GM12878 (cell line): ENCODE measurements around the gene ANKRD11. TPM values are rescaled to one million over a fixed set of nuclear protein-coding genes. Genes with fewer than 3 reads are reported as not detected.

ENCODE experiments used
- ATAC-seq: fragments of 200-7000 bp; cut with Tn5 transposase; 3 replicates; pipeline ENCODE4 v1.9.1; 2020; ENCODE audit warnings: mild to moderate bottlenecking, moderate library complexity
- BruUV-seq: library from RNA; stranded (reverse); fragments of 400-500 nt; replicated peaks from 2 replicates; lab custom pipeline; 2021; lab: Mats Ljungman, UMichigan
- CTCF ChIA-PET: fragments of 300-600 bp; sonication (Branson Sonifier 250); formaldehyde crosslinking; extraction: SDS; loops from one replicate; lab custom pipeline; 2021; ENCODE audit warnings: inconsistent platforms; lab: Yijun Ruan, JAX
- POLR2A ChIA-PET: fragments of 350-600 bp; formaldehyde crosslinking; extraction: SDS; loops from one replicate; lab custom pipeline; 2021; ENCODE audit warnings: inconsistent platforms; lab: Charles Lee
- RAD21 ChIA-PET: fragments of 300-600 bp; sonication (Branson Sonifier 250); formaldehyde crosslinking; loops from one replicate; lab custom pipeline; 2023; ENCODE audit warnings: antibody characterized with exemption; ENCODE audit not compliant: unreplicated experiment; lab: Charles Lee
- SMC1A ChIA-PET: fragments of 300-600 bp; sonication (Branson Sonifier 250); formaldehyde crosslinking; loops from one replicate; lab custom pipeline; 2023; ENCODE audit not compliant: unreplicated experiment, uncharacterized antibody; lab: Charles Lee
- DNase-seq: peaks from one replicate; pipeline ENCODE4 v3.0.0-alpha.2; 2011; ENCODE audit warnings: low read depth, low spot score
- FAIRE-seq: peaks from 3 replicates; lab custom pipeline; 2011; peaks lifted over from hg19 to GRCh38; lab: Jason Lieb, UNC
- H2AFZ ChIP-seq: 2 replicates; pipeline ENCODE4 v1.6.0; 2011; ENCODE audit warnings: low read depth, low read length, control low read depth; ENCODE audit not compliant: control insufficient read depth
- H3K27ac ChIP-seq: 2 replicates; pipeline ENCODE4 v1.5.1; 2011; ENCODE audit warnings: control low read depth; ENCODE audit not compliant: control insufficient read depth, insufficient read depth
- H3K27me3 ChIP-seq, 2 experiments: replicated peaks in 1 of 2; 2 replicates each; pipeline versions ENCODE4 v1.6.0 to v1.6.1; 2011; ENCODE audit warnings: low read length in 1 of 2; ENCODE audit not compliant: control insufficient read depth in 2 of 2, insufficient read depth in 2 of 2
- H3K36me3 ChIP-seq, 2 experiments: 2 replicates each; pipeline ENCODE4 v1.5.1; 2011; ENCODE audit warnings: low read length in 1 of 2; ENCODE audit not compliant: control insufficient read depth in 2 of 2, insufficient read depth in 2 of 2
- H3K4me1 ChIP-seq: 2 replicates; pipeline ENCODE4 v1.6.1; 2011; ENCODE audit warnings: mild to moderate bottlenecking, low read length, moderate library complexity, mixed read lengths; ENCODE audit not compliant: control insufficient read depth, insufficient read depth
- H3K4me2 ChIP-seq: 2 replicates; pipeline ENCODE4 v1.6.0; 2011; ENCODE audit warnings: control low read depth; ENCODE audit not compliant: control insufficient read depth, insufficient read depth
- H3K4me3 ChIP-seq: fragments of 200-600 bp; sonication (generic); 2 replicates; pipeline ENCODE4 v1.5.1; 2016
- H3K79me2 ChIP-seq: 2 replicates; pipeline ENCODE4 v1.6.0; 2011; ENCODE audit warnings: low read length; ENCODE audit not compliant: control insufficient read depth, insufficient read depth
- H3K9ac ChIP-seq: 2 replicates; pipeline ENCODE4 v1.8.0; 2011; ENCODE audit warnings: low read length, control low read depth, mixed read lengths; ENCODE audit not compliant: control insufficient read depth, insufficient read depth
- H3K9me3 ChIP-seq: replicated peaks from 3 replicates; pipeline ENCODE4 v1.5.1; 2011; ENCODE audit warnings: mild to moderate bottlenecking, low read length; ENCODE audit not compliant: control insufficient read depth, insufficient read depth
- H4K20me1 ChIP-seq: 2 replicates; pipeline ENCODE4 v1.6.0; 2011; ENCODE audit not compliant: control insufficient read depth, insufficient read depth
- CBX3 ChIP-seq: fragments of 200-600 bp; sonication (generic); IDR thresholded peaks from 2 replicates; pipeline ENCODE4 v1.6.1; 2016; ENCODE audit warnings: low read depth, borderline replicate concordance
- CBX5 ChIP-seq: sonication (generic); IDR thresholded peaks from 2 replicates; pipeline ENCODE4 v1.6.1; 2016; ENCODE audit warnings: low read depth, moderate library complexity, mild to moderate bottlenecking, inconsistent platforms
- CHD4 ChIP-seq: fragments of 200-600 bp; sonication (generic); IDR thresholded peaks from 2 replicates; pipeline ENCODE4 v1.6.1; 2016; ENCODE audit warnings: mild to moderate bottlenecking
- IKZF1 ChIP-seq: fragments of 450-650 bp; conservative IDR thresholded peaks from 2 replicates; pipeline ENCODE4 v1.6.1; 2017; ENCODE audit warnings: antibody characterized with exemption, mild to moderate bottlenecking
- KAT2A ChIP-seq: conservative IDR thresholded peaks from 2 replicates; pipeline ENCODE4 v1.6.1; 2011; ENCODE audit warnings: low read depth, low read length; ENCODE audit not compliant: control insufficient read depth
- MTA2 ChIP-seq: fragments of 450-650 bp; IDR thresholded peaks from 2 replicates; pipeline ENCODE4 v1.6.1; 2016; ENCODE audit warnings: low read depth, mild to moderate bottlenecking, moderate library complexity
- MYB ChIP-seq: fragments of 150-350 bp; IDR thresholded peaks from 2 replicates; pipeline ENCODE4 v1.6.1; 2014; ENCODE audit warnings: mild to moderate bottlenecking, low read depth, low read length, borderline replicate concordance
- NFYB ChIP-seq: IDR thresholded peaks from 2 replicates; pipeline ENCODE4 v1.6.1; 2011; ENCODE audit warnings: low read depth, mild to moderate bottlenecking, low read length, improper control_type of control experiment, moderate library complexity; ENCODE audit not compliant: insufficient read depth
- POLR2A ChIP-seq: IDR thresholded peaks from 2 replicates; pipeline ENCODE4 v1.6.1; 2011; ENCODE audit warnings: low read depth, mild to moderate bottlenecking, low read length
- SIX5 ChIP-seq: IDR thresholded peaks from 2 replicates; pipeline ENCODE4 v1.6.1; 2011; ENCODE audit warnings: mild to moderate bottlenecking, low read depth, low read length, moderate library complexity; ENCODE audit not compliant: severe bottlenecking
- SMARCA5 ChIP-seq: fragments of 450-650 bp; IDR thresholded peaks from 2 replicates; pipeline ENCODE4 v1.6.1; 2017; ENCODE audit warnings: mild to moderate bottlenecking
- SMC3 ChIP-seq: IDR thresholded peaks from 2 replicates; pipeline ENCODE4 v1.6.1; 2011; ENCODE audit warnings: low read length, improper control_type of control experiment, borderline replicate concordance
- SUPT20H ChIP-seq: IDR thresholded peaks from 2 replicates; pipeline ENCODE4 v1.6.1; 2011; ENCODE audit warnings: low read depth, mild to moderate bottlenecking, low read length, moderate library complexity, borderline replicate concordance; ENCODE audit not compliant: control insufficient read depth
- ZNF207 ChIP-seq: fragments of 450-650 bp; IDR thresholded peaks from 2 replicates; pipeline ENCODE4 v1.6.1; 2014; ENCODE audit warnings: antibody characterized with exemption, mild to moderate bottlenecking, borderline replicate concordance
- WGBS: methylation state at CpG from one replicate; pipeline ENCODE4 v1.1.6; 2016; ENCODE audit warnings: low lambda C conversion rate; ENCODE audit not compliant: insufficient replicate concordance, insufficient coverage; ENCODE audit errors: missing lambda C conversion rate; 5-methylcytosine and 5-hydroxymethylcytosine counted together
- in situ Hi-C: fragments of 300-500 bp; cut with MboI; formaldehyde crosslinking; loops from 9 replicates; pipeline ENCODE4 v1.14.3; 2018; ENCODE audit warnings: mixed read lengths
- intact Hi-C: fragments of 100-400 bp; cut with micrococcal nuclease; formaldehyde crosslinking; loops from one replicate; pipeline ENCODE4 v1.14.2; 2022; ENCODE audit not compliant: unreplicated experiment
- polyA plus RNA-seq, 11 experiments: library from polyadenylated mRNA; depleted of rRNA in 4 of 11; unstranded in 6 of 11; stranded (reverse) in 5 of 11; fragments of >200 nt; fragmentation: Nextera tagmentation in 4 of 11; fragmentation: Illumina TruSeq in 1 of 11; extraction: Ambion mirVana in 4 of 11; extraction: Trizol in 1 of 11; gene quantifications; 1 replicate in 1 of 11; 2 replicates in 10 of 11; pipeline versions ENCODE4 v1.2.1 to v1.2.3, GENCODE V29; 2011 to 2016; ENCODE audit warnings: inconsistent platforms in 2 of 11, missing spikeins in 2 of 11, low read depth in 1 of 11
- total RNA-seq, 4 experiments: library from RNA; depleted of rRNA in 3 of 4; stranded (reverse); fragments of >200 nt in 3 of 4; fragmentation: Illumina TruSeq in 1 of 4; extraction: Trizol in 1 of 4; gene quantifications; 2 replicates each; pipeline versions ENCODE4 v1.2.1 to v1.2.3, GENCODE V29; 2013 to 2021
- TF ChIP-seq, protein P1 (sequence below): fragments of 450-650 bp; IDR thresholded peaks from 2 replicates; pipeline ENCODE4 v1.6.1; 2017; ENCODE audit warnings: mild to moderate bottlenecking
- TF ChIP-seq, protein P2 (sequence below): fragments of 450-650 bp; IDR thresholded peaks from 2 replicates; pipeline ENCODE4 v1.6.1; 2017; ENCODE audit warnings: mild to moderate bottlenecking, low read depth, inconsistent platforms; ENCODE audit not compliant: poor library complexity, severe bottlenecking
- TF ChIP-seq, protein P3 (sequence below): fragments of 450-650 bp; IDR thresholded peaks from 2 replicates; pipeline ENCODE4 v1.6.1; 2017; ENCODE audit warnings: antibody characterized with exemption, mild to moderate bottlenecking, moderate library complexity

The ANKRD11 gene
- total and polyA plus RNA-seq, 10 of the 15 experiments (the other 5 are each of a cell fraction or from before 2014, with no cell fraction given), result 5.1 to 103 (median 27.4) TPM

DNA sequence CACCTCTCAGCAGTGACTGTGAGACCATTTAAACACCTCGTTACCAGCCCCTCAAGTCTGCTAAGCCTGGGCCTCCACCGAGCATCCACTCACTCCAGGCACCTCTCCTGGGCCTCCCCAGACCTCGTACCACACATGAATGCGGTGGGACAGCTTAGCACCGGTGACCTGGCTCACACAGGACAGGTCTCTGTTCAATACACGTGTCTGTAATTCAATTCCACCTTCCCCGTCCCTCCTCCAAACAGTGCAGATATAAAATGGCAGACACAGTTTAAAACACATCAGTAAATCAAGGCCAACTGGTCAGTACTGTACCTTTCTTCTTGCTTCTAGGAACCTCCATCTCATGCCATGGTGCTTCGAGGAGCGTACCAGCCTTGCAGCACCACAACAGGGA lies 199.0 kb downstream of the ANKRD11 start (continued):
- TF ChIP-seq KAT2A (no peak), CHD4 (no peak), MYB (no peak), NFYB (no peak), SUPT20H (no peak)
- TF ChIP-seq, protein P1, sequence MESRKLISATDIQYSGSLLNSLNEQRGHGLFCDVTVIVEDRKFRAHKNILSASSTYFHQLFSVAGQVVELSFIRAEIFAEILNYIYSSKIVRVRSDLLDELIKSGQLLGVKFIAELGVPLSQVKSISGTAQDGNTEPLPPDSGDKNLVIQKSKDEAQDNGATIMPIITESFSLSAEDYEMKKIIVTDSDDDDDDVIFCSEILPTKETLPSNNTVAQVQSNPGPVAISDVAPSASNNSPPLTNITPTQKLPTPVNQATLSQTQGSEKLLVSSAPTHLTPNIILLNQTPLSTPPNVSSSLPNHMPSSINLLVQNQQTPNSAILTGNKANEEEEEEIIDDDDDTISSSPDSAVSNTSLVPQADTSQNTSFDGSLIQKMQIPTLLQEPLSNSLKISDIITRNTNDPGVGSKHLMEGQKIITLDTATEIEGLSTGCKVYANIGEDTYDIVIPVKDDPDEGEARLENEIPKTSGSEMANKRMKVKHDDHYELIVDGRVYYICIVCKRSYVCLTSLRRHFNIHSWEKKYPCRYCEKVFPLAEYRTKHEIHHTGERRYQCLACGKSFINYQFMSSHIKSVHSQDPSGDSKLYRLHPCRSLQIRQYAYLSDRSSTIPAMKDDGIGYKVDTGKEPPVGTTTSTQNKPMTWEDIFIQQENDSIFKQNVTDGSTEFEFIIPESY, result no peak

DNA sequence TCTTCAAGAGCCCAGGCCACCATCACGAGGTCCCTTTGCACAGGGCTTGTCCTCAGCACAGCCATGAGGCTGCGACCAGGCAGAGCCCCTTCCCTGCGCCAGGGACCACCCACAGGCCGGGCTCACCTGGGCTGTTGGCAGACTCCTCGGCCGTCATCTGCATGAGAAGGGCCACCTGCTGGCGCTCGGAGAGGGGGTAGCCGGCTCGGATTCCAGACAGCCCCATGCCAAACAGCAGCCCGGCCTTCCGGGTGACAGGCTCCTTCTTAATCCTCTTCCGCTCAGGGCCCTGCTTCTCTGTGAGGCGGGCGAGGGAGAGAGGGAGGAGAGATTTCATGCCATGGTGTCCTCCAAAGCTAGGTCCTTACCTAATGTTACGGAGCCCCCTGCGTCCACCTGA lies 199.5 kb downstream of the ANKRD11 start:
- Histone ChIP-seq H3K4me1 (no peaks in the 10 kb centered on the region), H3K27ac (no peak overlapping the region), H4K20me1 (peaks cover 3% of the 10 kb centered on the region), H3K4me2 (no peak overlapping the region), H3K36me3 (peaks cover 23 to 37% of the 10 kb centered on the region in 2 experiments), H3K79me2 (no peaks in the 10 kb centered on the region; the same call in none of the 2 replicates), H3K27me3 (no peaks in the 10 kb centered on the region), H3K4me3 (no peak overlapping the region), H3K9me3 (no peaks in the 10 kb centered on the region), H2AFZ (no peak overlapping the region), H3K9ac (no peak overlapping the region)
- intact Hi-C loops, result no loop called here
- no TSS peak for BruUV-seq
- DNase-seq (no peak), ATAC-seq (no peak), FAIRE-seq (no peak)
- ChIA-PET POLR2A (no interaction called here), RAD21 (no interaction called here), CTCF (no interaction called here), SMC1A (no interaction called here)
- in situ Hi-C loops, result no loop called here
- 95% methylated on average over 17 of the region's 17 CpGs for WGBS
- TF ChIP-seq SMARCA5 (no peak), ZNF207 (no peak), CBX3 (no peak), IKZF1 (no peak), MTA2 (no peak), POLR2A (no peak), CBX5 (no peak), SIX5 (no peak), SMC3 (no peak)
- TF ChIP-seq, protein P2, sequence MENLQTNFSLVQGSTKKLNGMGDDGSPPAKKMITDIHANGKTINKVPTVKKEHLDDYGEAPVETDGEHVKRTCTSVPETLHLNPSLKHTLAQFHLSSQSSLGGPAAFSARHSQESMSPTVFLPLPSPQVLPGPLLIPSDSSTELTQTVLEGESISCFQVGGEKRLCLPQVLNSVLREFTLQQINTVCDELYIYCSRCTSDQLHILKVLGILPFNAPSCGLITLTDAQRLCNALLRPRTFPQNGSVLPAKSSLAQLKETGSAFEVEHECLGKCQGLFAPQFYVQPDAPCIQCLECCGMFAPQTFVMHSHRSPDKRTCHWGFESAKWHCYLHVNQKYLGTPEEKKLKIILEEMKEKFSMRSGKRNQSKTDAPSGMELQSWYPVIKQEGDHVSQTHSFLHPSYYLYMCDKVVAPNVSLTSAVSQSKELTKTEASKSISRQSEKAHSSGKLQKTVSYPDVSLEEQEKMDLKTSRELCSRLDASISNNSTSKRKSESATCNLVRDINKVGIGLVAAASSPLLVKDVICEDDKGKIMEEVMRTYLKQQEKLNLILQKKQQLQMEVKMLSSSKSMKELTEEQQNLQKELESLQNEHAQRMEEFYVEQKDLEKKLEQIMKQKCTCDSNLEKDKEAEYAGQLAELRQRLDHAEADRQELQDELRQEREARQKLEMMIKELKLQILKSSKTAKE, result no peak
- TF ChIP-seq, protein P3, sequence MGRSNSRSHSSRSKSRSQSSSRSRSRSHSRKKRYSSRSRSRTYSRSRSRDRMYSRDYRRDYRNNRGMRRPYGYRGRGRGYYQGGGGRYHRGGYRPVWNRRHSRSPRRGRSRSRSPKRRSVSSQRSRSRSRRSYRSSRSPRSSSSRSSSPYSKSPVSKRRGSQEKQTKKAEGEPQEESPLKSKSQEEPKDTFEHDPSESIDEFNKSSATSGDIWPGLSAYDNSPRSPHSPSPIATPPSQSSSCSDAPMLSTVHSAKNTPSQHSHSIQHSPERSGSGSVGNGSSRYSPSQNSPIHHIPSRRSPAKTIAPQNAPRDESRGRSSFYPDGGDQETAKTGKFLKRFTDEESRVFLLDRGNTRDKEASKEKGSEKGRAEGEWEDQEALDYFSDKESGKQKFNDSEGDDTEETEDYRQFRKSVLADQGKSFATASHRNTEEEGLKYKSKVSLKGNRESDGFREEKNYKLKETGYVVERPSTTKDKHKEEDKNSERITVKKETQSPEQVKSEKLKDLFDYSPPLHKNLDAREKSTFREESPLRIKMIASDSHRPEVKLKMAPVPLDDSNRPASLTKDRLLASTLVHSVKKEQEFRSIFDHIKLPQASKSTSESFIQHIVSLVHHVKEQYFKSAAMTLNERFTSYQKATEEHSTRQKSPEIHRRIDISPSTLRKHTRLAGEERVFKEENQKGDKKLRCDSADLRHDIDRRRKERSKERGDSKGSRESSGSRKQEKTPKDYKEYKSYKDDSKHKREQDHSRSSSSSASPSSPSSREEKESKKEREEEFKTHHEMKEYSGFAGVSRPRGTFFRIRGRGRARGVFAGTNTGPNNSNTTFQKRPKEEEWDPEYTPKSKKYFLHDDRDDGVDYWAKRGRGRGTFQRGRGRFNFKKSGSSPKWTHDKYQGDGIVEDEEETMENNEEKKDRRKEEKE, result no peak
